Liver (tissue), 3 donors: ENCODE data around the gene GNG7.

ENCODE experiments used
- ATF3 ChIP-seq: IDR thresholded peaks from 2 replicates; pipeline ENCODE4 v1.6.1; 2016; ENCODE audit warnings: antibody characterized with exemption
- EGR1 ChIP-seq, 2 donors: IDR thresholded peaks; 2 replicates each; pipeline ENCODE4 v1.6.1; 2016 to 2018; ENCODE audit warnings: antibody characterized with exemption in 2 of 2, low read depth in 2 of 2
- FOXA1 ChIP-seq: IDR thresholded peaks from 2 replicates; pipeline ENCODE4 v1.6.1; 2016; ENCODE audit warnings: antibody characterized with exemption
- GABPA ChIP-seq, 2 donors: IDR thresholded peaks in 1 of 2; conservative IDR thresholded peaks in 1 of 2; 2 replicates each; pipeline ENCODE4 v1.6.1; 2016; ENCODE audit warnings: antibody characterized with exemption in 2 of 2, mild to moderate bottlenecking in 1 of 2, moderate library complexity in 1 of 2
- HNF4A ChIP-seq, 2 donors: conservative IDR thresholded peaks; 2 replicates each; pipeline ENCODE4 v1.6.1; 2016; ENCODE audit warnings: antibody characterized with exemption in 2 of 2, mild to moderate bottlenecking in 2 of 2
- HNF4G ChIP-seq: IDR thresholded peaks from 2 replicates; pipeline ENCODE4 v1.6.1; 2016; ENCODE audit warnings: antibody characterized with exemption
- JUND ChIP-seq, 2 donors: IDR thresholded peaks; 2 replicates each; pipeline ENCODE4 v1.6.1; 2016; ENCODE audit warnings: antibody characterized with exemption in 2 of 2
- MAX ChIP-seq: IDR thresholded peaks from 2 replicates; pipeline ENCODE4 v1.6.1; 2016; ENCODE audit warnings: antibody characterized with exemption
- RAD21 ChIP-seq, 2 donors: IDR thresholded peaks; 2 replicates each; pipeline ENCODE4 v1.6.1; 2016; ENCODE audit warnings: antibody characterized with exemption in 2 of 2, mild to moderate bottlenecking in 2 of 2
- TAF1 ChIP-seq: conservative IDR thresholded peaks from 2 replicates; pipeline ENCODE4 v1.6.1; 2016; ENCODE audit warnings: antibody characterized with exemption, mild to moderate bottlenecking
- YY1 ChIP-seq: IDR thresholded peaks from 2 replicates; pipeline ENCODE4 v1.6.1; 2016; ENCODE audit warnings: antibody characterized with exemption, mild to moderate bottlenecking
- ZBTB33 ChIP-seq: IDR thresholded peaks from 2 replicates; pipeline ENCODE4 v1.6.1; 2016; ENCODE audit warnings: antibody characterized with exemption
- TF ChIP-seq, protein P1 (sequence below): fragments of 150-350 bp; IDR thresholded peaks from 2 replicates; pipeline ENCODE4 v1.5.1; 2017; ENCODE audit warnings: improper control_type of control experiment, low read depth, low read length; ENCODE audit not compliant: missing input control
- TF ChIP-seq, protein P2 (sequence below): IDR thresholded peaks from 2 replicates; pipeline ENCODE4 v1.6.1; 2016; ENCODE audit warnings: antibody characterized with exemption, mild to moderate bottlenecking
- donor health status: healthy.
- donor health status: healthy.

GRCh38 chr19:2494447-2495129 lies 207.9 kb downstream of the GNG7 start:
- TF ChIP-seq FOXA1 (no peak), YY1 (no peak), ZBTB33 (no peak), ATF3 (no peak), GABPA (IDR thresholded peaks at IDR 0.05 in 1 of 2, conservative IDR thresholded peaks at IDR 0.05 in 1 of 2) (no peak), MAX (no peak), EGR1 (IDR thresholded peaks at IDR 0.05; ENCODE audit: low read depth in 2 of 2) (no peak), HNF4G (no peak), TAF1 (no peak), HNF4A (conservative IDR thresholded peaks at IDR 0.05) (no peak), JUND (IDR thresholded peaks at IDR 0.05) (no peak), RAD21 (IDR thresholded peaks at IDR 0.05) (no peak)
- TF ChIP-seq, protein P1, sequence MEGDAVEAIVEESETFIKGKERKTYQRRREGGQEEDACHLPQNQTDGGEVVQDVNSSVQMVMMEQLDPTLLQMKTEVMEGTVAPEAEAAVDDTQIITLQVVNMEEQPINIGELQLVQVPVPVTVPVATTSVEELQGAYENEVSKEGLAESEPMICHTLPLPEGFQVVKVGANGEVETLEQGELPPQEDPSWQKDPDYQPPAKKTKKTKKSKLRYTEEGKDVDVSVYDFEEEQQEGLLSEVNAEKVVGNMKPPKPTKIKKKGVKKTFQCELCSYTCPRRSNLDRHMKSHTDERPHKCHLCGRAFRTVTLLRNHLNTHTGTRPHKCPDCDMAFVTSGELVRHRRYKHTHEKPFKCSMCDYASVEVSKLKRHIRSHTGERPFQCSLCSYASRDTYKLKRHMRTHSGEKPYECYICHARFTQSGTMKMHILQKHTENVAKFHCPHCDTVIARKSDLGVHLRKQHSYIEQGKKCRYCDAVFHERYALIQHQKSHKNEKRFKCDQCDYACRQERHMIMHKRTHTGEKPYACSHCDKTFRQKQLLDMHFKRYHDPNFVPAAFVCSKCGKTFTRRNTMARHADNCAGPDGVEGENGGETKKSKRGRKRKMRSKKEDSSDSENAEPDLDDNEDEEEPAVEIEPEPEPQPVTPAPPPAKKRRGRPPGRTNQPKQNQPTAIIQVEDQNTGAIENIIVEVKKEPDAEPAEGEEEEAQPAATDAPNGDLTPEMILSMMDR, result no peak
- TF ChIP-seq, protein P2, sequence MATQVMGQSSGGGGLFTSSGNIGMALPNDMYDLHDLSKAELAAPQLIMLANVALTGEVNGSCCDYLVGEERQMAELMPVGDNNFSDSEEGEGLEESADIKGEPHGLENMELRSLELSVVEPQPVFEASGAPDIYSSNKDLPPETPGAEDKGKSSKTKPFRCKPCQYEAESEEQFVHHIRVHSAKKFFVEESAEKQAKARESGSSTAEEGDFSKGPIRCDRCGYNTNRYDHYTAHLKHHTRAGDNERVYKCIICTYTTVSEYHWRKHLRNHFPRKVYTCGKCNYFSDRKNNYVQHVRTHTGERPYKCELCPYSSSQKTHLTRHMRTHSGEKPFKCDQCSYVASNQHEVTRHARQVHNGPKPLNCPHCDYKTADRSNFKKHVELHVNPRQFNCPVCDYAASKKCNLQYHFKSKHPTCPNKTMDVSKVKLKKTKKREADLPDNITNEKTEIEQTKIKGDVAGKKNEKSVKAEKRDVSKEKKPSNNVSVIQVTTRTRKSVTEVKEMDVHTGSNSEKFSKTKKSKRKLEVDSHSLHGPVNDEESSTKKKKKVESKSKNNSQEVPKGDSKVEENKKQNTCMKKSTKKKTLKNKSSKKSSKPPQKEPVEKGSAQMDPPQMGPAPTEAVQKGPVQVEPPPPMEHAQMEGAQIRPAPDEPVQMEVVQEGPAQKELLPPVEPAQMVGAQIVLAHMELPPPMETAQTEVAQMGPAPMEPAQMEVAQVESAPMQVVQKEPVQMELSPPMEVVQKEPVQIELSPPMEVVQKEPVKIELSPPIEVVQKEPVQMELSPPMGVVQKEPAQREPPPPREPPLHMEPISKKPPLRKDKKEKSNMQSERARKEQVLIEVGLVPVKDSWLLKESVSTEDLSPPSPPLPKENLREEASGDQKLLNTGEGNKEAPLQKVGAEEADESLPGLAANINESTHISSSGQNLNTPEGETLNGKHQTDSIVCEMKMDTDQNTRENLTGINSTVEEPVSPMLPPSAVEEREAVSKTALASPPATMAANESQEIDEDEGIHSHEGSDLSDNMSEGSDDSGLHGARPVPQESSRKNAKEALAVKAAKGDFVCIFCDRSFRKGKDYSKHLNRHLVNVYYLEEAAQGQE, result no peak
